NT2/D1 (cell line): ENCODE data around the gene BACH1.

Experiments
- YY1 ChIP-seq: IDR thresholded peaks from 2 replicates; pipeline ENCODE4 v1.6.1; 2011; ENCODE audit not compliant: insufficient read length, insufficient read depth
- ZNF274 ChIP-seq: IDR thresholded peaks from 2 replicates; pipeline ENCODE4 v1.6.1; 2011; ENCODE audit warnings: mild to moderate bottlenecking, low read depth, low read length

- no peak for TF ChIP-seq YY1
- no peak for TF ChIP-seq ZNF274
Measured at GRCh38 chr21:29385934-29386520, 87.3 kb downstream of the BACH1 start.
